Skeletal muscle tissue (tissue), 4 donors: ENCODE data around the gene ELMO3. TPM values are rescaled to one million over a fixed set of nuclear protein-coding genes. Genes with fewer than 3 reads are reported as not detected.

Experiments
- H3K27ac ChIP-seq: one replicate; pipeline ENCODE4 v1.7.0; 2013; ENCODE audit warnings: mild to moderate bottlenecking, low read depth, low read length, inconsistent platforms
- H3K27me3 ChIP-seq, 3 donors: one replicate each; pipeline ENCODE4 v1.7.0; 2013; ENCODE audit warnings: low read length in 3 of 3; ENCODE audit not compliant: control insufficient read depth in 3 of 3, insufficient read depth in 3 of 3
- H3K36me3 ChIP-seq, 3 donors: one replicate each; pipeline ENCODE4 v1.7.0; 2013; ENCODE audit warnings: low read length in 3 of 3; ENCODE audit not compliant: control insufficient read depth in 3 of 3, insufficient read depth in 3 of 3
- H3K4me1 ChIP-seq, 3 donors: one replicate each; pipeline ENCODE4 v1.7.0; 2013; ENCODE audit warnings: low read length in 3 of 3, mild to moderate bottlenecking in 3 of 3; ENCODE audit not compliant: control insufficient read depth in 3 of 3, insufficient read depth in 3 of 3
- H3K4me3 ChIP-seq, 3 donors: one replicate each; pipeline ENCODE4 v1.7.0; 2013; ENCODE audit warnings: low read length in 3 of 3
- H3K9ac ChIP-seq, 3 donors: one replicate each; pipeline ENCODE4 v1.7.0; 2013; ENCODE audit warnings: low read length in 3 of 3, mild to moderate bottlenecking in 3 of 3, moderate library complexity in 2 of 3, low read depth in 1 of 3
- H3K9me3 ChIP-seq, 3 donors: one replicate each; pipeline ENCODE4 v1.7.0; 2013; ENCODE audit warnings: low read length in 3 of 3; ENCODE audit not compliant: control insufficient read depth in 3 of 3
- total RNA-seq: library from RNA; depleted of rRNA; stranded (reverse); fragments of >200 nt; gene quantifications from one replicate; pipeline ENCODE4 v1.2.3, GENCODE V29; 2014
- donor health status: Osteomylitis.

The ELMO3 gene
- total RNA-seq, 1 donor from 2014 or later: not detected

DNA sequence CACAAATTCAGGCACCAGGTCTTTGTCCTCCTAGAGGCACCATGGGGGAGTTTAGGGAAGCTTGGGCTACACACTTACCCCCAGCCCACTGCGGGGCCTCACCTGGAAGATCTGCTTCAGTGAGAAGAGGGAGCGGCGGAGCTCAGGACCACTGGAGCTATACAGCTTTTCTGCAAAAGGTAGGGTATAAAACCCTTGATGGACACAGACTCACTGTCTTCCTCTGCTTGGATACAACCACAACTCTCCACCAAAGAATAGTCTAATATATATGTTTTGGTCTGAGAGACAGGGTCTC lies 39.3 kb downstream of the ELMO3 start:
- Histone ChIP-seq H3K4me3 (no peak overlapping the region), H3K4me1 (peaks cover 51 to 59% (median 54%) of the 10 kb centered on the region in 3 donors), H3K36me3 (peaks cover 54 to 61% (median 56%) of the 10 kb centered on the region in 3 donors), H3K27me3 (no peaks in the 10 kb centered on the region), H3K9ac (peak overlapping the region in 1 of 3 donors; percentile 79), H3K27ac (peak overlapping the region; percentile 3), H3K9me3 (no peaks in the 10 kb centered on the region)

DNA sequence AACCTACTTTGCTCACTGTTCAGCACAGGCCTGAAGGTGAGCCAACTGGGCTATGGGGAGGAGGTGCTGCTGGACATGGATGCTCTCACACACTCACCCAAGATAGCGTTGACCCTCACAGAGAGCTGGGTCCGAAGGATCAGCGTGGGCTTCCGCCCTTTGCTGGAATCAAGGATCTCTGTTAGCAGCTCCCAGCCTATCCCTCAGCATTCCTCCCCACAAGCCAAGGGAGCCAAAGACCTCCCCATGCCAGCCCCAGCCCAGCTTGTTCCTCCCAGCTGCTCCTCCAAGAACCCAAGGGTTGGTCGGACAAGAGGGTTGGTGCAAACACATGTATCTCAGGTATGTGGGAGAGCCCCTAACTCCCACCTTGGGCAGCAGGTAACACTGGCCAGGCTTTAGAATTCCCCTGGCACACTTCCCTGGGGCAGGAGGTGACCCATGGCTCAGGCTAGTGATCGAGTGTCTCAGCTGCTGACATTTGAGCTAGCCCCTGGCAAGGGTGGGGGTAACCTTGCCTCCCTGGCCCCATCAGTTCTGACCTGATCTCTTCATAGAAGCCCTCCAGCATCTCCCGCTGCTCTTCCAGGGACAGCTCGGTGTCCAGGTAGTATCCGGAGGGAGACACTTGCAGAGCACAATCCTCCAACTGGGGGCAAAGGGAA lies 40.0 kb downstream of the ELMO3 start:
- Histone ChIP-seq H3K9ac (peak overlapping the region; percentile 34 to 79 (median 38)), H3K9me3 (no peaks in the 10 kb centered on the region), H3K4me3 (peak overlapping the region in 1 of 3 donors; percentile 13), H3K27ac (peak overlapping the region; percentile 98), H3K4me1 (peaks cover 58 to 66% (median 61%) of the 10 kb centered on the region in 3 donors), H3K27me3 (no peaks in the 10 kb centered on the region), H3K36me3 (peaks cover 50 to 55% (median 50%) of the 10 kb centered on the region in 3 donors)

DNA sequence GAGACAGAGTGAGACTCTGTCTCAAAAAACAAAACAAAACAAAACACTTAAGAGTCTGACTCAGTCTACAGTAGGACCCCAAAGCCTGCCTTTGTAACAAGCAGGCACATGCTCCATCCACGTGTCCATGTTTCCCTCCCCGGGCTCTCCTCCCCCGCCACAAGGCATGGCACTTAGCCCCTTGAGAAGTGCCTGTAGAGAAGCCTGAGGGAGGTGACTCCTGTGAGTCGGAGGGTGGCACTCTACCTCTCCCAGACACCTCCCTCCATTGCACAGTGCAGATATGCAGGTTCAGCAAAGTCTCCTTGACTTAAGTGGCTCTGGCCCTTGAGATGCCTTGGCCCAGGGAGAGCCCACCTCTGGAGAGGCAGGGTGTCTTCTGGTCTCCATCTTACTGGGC lies 41.6 kb downstream of the ELMO3 start:
- H3K27ac ChIP-seq: peak overlapping the region; percentile 98
- H3K36me3 ChIP-seq: peaks cover 37 to 40% (median 37%) of the 10 kb centered on the region in 3 donors
- peak overlapping the region; percentile 13 to 45 (median 40) for H3K4me3 ChIP-seq
- H3K9me3 ChIP-seq: no peaks in the 10 kb centered on the region
- no peaks in the 10 kb centered on the region for H3K27me3 ChIP-seq
- H3K9ac ChIP-seq: peak overlapping the region; percentile 4 to 79 (median 70)
- peaks cover 74 to 82% (median 76%) of the 10 kb centered on the region in 3 donors for H3K4me1 ChIP-seq

DNA sequence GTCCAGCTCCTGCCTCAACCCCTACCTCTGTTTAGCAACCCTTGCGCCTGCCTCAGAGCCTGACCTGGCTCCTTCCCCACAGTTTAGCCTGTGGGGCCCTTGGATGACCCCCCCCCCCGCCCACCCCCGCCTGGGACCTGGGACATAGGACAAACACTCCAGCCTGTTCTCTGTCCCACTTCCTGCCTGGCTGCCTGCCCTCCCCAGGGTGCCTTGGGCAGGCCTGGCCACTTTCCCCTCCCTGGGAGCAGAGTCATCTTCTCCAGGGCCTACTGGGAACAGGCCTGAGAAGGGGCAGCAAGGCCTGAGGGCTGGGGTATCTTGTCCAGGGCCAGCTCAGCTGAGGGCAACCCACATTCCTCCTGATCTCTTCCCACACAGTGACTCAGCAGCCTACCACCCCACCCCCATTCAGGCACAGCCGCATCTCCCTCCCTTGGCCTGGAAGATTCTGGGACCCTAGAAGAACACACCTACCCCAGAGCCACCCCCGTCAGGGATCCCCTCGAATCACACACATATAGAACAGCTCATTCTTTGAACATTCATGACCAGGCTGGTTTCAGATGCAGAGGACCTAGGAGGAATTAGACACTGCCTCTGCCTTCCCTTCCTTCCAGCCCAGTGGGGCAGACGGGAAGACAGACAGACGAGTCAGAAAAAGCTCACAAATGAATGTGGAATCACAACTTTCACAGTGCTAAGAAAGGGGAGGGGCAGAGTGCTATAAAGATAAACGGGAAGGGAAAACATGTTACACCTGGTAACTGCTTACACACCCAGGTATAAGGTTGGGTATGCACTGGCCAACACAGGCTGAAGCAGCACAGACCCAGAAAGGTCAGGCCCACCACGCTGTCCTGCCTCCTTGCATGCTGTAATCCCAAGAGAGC lies 42.3 kb downstream of the ELMO3 start:
- H3K27ac ChIP-seq: peak overlapping the region; percentile 98
- peaks cover 79 to 83% (median 80%) of the 10 kb centered on the region in 3 donors for H3K4me1 ChIP-seq
- H3K27me3 ChIP-seq: no peaks in the 10 kb centered on the region
- peak overlapping the region; percentile 33 to 52 (median 34) for H3K4me3 ChIP-seq
- H3K9ac ChIP-seq: peak overlapping the region; percentile 59 to 84 (median 69)
- no peaks in the 10 kb centered on the region for H3K9me3 ChIP-seq
- H3K36me3 ChIP-seq: peaks cover 30 to 32% (median 30%) of the 10 kb centered on the region in 3 donors

DNA sequence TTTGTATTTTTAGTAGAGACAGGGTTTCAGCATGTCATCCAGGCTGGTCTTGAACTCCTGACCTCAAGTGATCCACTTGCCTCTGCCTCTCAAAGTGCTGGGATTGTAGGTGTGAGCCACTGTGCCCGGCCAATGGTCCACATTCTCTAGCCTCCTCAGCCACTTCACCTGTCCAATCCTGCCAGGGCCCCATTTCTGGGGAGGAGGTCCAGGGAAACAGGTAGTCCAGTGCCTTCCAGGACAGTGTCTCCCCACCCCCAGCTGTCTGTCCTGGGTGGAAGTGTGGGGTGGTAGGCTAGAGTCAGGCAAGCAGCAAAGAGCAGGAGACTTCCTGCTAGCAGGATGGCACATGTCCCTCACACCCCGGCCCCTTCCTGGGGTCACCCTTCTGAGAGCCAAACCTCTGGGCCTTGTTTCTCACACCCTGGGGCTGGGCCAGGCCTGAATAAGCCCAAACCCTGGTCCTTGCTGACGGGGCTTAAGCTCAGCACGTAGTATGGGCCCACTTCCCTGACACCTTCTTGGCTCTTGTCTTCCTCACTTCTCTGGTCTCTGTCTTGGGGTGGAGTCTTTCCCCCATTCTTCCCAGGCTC lies 43.3 kb downstream of the ELMO3 start:
- peaks cover 79 to 81% (median 80%) of the 10 kb centered on the region in 3 donors for H3K4me1 ChIP-seq
- no peaks in the 10 kb centered on the region for H3K27me3 ChIP-seq
- H3K9me3 ChIP-seq: no peaks in the 10 kb centered on the region
- peak overlapping the region in 2 of 3 donors; percentile 34 to 49 for H3K4me3 ChIP-seq
- H3K27ac ChIP-seq: peak overlapping the region; percentile 98
- peaks cover 22 to 24% (median 23%) of the 10 kb centered on the region in 3 donors for H3K36me3 ChIP-seq
- peak overlapping the region; percentile 57 to 84 (median 62) for H3K9ac ChIP-seq

DNA sequence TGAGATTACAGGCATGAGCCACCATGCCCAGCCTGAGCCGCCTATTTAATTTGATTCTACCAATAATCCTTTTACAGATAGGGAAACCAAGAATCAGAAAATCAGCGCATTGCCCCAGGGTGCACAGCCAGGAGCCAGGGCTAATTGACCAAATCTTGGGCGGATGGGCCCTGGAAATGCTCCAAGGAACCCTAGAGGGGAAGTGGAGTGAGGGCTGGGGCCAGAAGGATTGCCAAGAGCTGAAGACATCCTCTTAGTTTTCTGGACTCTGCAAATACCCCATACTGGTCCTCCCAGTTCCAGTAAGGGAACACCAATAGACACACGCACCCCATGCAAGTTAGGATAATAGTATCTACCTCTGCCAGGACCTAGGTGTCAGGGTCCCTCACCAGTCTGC lies 44.5 kb downstream of the ELMO3 start:
- Histone ChIP-seq H3K4me1 (peaks cover 81 to 82% (median 82%) of the 10 kb centered on the region in 3 donors), H3K9me3 (no peaks in the 10 kb centered on the region), H3K9ac (peak overlapping the region; percentile 76 to 99 (median 98))

DNA sequence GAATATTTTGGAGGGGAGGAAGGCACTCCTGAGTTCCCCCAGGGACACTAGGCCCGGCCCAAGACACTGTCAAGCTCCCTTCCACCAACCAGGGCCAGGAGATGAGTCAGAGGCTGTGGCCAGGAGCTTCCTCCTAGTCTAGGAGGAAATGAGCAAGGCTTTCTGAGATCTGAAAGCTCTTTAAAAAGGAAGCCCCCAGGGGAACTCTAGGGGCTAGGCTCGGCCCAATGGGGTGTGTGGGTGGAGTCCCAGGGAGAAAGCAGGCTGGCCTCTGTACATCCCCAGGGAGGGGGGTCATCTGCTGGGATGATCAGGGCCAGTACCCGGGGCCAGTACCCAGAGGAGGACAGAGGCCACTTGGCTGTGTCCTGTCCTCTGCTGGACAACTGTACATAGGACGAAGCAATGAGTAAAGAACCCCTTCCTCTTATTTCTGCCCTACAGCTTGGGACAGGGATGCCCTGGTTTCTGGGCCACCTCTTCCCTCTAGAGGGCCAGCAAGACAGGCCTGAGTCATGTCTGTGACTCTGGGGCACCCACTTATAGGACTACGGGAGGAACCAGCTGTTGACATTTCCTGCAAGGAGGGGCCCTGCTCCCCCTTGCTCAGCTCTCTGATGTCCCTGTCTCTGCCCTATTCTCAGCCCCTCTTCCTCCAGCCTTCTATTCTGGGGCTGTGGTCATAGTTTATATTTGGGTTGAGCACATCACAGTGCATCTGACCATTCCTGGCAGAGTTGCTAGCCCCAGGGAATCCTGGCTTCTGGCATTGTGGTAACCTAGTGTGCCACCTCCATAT lies 45.7 kb downstream of the ELMO3 start:
- Histone ChIP-seq H3K4me1 (peaks cover 77 to 79% (median 79%) of the 10 kb centered on the region in 3 donors), H3K9me3 (no peaks in the 10 kb centered on the region), H3K27me3 (peaks cover 0 to 4% (median 0%) of the 10 kb centered on the region in 3 donors), H3K9ac (peak overlapping the region; percentile 98 to 99 (median 99)), H3K27ac (peak overlapping the region; percentile 99), H3K36me3 (peaks cover 0 to 2% (median under 1%) of the 10 kb centered on the region in 3 donors), H3K4me3 (peak overlapping the region; percentile 74 to 91 (median 86))

More for the DNA sequence above, 44.5 kb downstream of the ELMO3 start:
- H3K36me3 ChIP-seq: peaks cover 9 to 12% (median 12%) of the 10 kb centered on the region in 3 donors
- peak overlapping the region; percentile 42 to 91 (median 48) for H3K4me3 ChIP-seq
- H3K27ac ChIP-seq: peak overlapping the region; percentile 99
- H3K27me3 ChIP-seq: no peaks in the 10 kb centered on the region

DNA sequence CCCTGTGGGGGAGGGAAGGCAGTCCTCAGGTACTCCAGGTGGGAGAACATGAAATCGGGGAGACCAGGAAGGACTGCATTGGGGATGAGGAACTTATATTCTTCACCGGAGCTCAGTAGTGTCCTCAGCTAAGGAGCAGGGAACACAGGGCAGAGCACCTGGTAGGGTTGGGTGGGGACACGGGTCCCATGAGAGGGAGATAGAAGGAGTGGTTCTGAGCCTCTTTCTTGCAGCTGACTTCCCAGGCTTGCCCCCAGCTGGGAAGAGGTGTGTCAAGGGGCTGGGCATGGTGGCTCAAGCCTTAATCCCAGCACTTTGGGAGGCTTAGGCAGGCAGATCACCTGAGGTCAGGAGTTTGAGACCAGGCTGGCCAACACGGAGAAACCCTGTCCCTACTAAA lies 46.3 kb downstream of the ELMO3 start:
- Histone ChIP-seq H3K27ac (peak overlapping the region; percentile 99), H3K4me3 (peak overlapping the region; percentile 74 to 91 (median 86)), H3K9ac (peak overlapping the region; percentile 98 to 99 (median 99)), H3K27me3 (peaks cover 0 to 4% (median 0%) of the 10 kb centered on the region in 3 donors), H3K36me3 (no peaks in the 10 kb centered on the region), H3K9me3 (no peaks in the 10 kb centered on the region), H3K4me1 (peaks cover 74 to 79% (median 77%) of the 10 kb centered on the region in 3 donors)

DNA sequence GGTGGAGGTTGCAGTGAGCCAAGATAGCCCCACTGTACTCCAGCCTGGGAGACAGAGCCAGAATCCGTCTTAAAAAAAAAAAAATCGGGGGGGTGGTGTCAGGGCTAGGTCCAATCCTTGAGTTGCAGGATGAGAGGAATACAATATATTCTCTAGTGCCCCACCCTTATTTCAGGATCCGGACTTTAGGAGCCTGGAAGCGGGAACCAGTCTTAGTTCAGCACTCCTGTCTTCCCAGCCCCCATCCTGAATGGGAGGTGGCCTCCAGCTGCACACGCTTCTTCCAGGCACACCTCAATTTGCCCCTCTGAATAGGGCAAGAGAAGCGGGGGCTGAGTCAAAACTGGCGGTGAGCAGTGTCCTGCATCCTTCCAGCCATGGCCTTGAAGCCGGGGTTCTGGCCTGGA lies 46.7 kb downstream of the ELMO3 start:
- H3K27me3 ChIP-seq: peaks cover 0 to 4% (median 0%) of the 10 kb centered on the region in 3 donors
- no peaks in the 10 kb centered on the region for H3K9me3 ChIP-seq
- H3K9ac ChIP-seq: peak overlapping the region; percentile 98 to 99 (median 99)
- peak overlapping the region; percentile 83 to 91 (median 86) for H3K4me3 ChIP-seq
- peak overlapping the region; percentile 99 for H3K27ac ChIP-seq
- peaks cover 69 to 74% (median 72%) of the 10 kb centered on the region in 3 donors for H3K4me1 ChIP-seq
- no peaks in the 10 kb centered on the region for H3K36me3 ChIP-seq
